Measurements from ENCODE around the gene PLAC8. TPM values are rescaled to one million over a fixed set of nuclear protein-coding genes. Genes with fewer than 3 reads are reported as not detected.
A peak's percentile ranks its signal among the peaks of the same experiment; 100 is the strongest.
"Not testable (repeated sequence)": the region's sequence is repeated elsewhere in the genome, so short reads cannot be mapped to it uniquely, and the experiment has no call there.

Gene PLAC8
- total and polyA plus RNA-seq, 5 experiments from 2014 or later, result 222 to 615 (median 470) TPM

- Mint-ChIP-seq H3K36me3 (peaks cover 10 to 24% (median 23%) of the 10 kb centered on the region in 3 donors), H3K4me3 (peak overlapping the region; percentile 80 to 100 (median 96)), H3K4me1 (peaks cover 19 to 58% (median 42%) of the 10 kb centered on the region in 4 donors), H3K27ac (peak overlapping the region; percentile 93 to 99 (median 98))
- ATAC-seq, H3K9me3 Mint-ChIP-seq, DNase-seq, H3K27me3 Mint-ChIP-seq: not testable (repeated sequence)
- POLR2A ChIA-PET, result interaction anchor here (0.7 to 9.6 kb wide), 11 partner anchors 10 to 172 kb away, joined by 3 to 109 read pairs (median 7); partner anchors contain the start of gene COQ2
Measured at GRCh38 chr4:83111751-83112141, 2.8 kb downstream of the PLAC8 start.

DNA sequence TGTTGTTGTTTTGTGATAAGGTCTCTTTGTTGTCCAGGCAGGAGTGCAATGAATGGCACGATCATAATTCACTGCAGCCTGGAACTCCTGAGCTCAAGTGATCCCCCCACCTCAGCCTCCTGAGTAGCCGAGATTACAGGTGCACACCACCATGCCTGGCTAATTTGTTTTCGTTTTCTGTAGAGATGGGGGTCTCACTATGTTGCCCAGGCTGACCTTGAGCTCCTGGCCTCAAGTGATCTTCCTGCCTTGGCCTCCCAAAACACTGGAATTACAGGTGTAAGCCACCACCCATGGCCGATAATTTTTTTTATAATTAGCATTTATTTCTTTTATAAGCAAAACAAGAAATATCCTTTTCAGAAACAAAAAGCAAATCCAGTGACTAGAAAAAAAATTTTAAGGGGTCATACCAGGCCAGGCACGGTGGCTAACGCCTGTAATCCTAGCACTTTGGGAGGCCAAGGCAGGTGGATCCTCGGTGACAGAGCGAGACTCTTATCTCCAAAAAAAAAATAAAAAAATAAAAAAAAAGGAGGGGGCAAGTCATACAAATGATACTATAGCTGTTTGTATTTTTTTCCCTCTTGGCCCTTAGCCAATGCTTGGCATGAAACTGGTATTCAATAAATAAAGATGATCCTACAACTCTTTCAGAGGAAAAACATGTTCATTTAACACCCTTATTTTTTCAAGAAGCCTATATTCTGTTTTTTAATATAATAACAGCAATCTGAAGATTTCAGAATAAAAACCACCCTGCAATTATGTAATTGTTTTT, 3.4 kb downstream of the PLAC8 start:
- DNase-seq, result peak in 1 of 10 donors; percentile 18
- no peak for ATAC-seq
- Mint-ChIP-seq H3K9me3 (no peaks in the 10 kb centered on the region), H3K27me3 (no peaks in the 10 kb centered on the region), H3K4me1 (peaks cover 19 to 62% (median 44%) of the 10 kb centered on the region in 4 donors), H3K36me3 (peaks cover 10 to 29% (median 26%) of the 10 kb centered on the region in 3 donors), H3K27ac (peak overlapping the region; percentile 97 to 99 (median 98)), H3K4me3 (peak overlapping the region; percentile 90 to 100 (median 97))
- POLR2A ChIA-PET, result interaction anchor here (0.7 to 9.6 kb wide), 17 partner anchors 11 to 172 kb away, joined by 3 to 109 read pairs (median 6); no protein-coding TSS in a partner anchor

- H3K4me1 Mint-ChIP-seq, result peaks cover 18 to 57% (median 44%) of the 10 kb centered on the region in 4 donors
- H3K4me3 Mint-ChIP-seq, result peak overlapping the region; percentile 90 to 100 (median 97)
- ATAC-seq, result peak; percentile 76
- H3K9me3 Mint-ChIP-seq, result no peaks in the 10 kb centered on the region
- peaks cover 13 to 35% (median 27%) of the 10 kb centered on the region in 3 donors for H3K36me3 Mint-ChIP-seq
- H3K27me3 Mint-ChIP-seq, result no peaks in the 10 kb centered on the region
- POLR2A ChIA-PET, result interaction anchor here (0.7 to 9.6 kb wide), 16 partner anchors 12 to 173 kb away, joined by 3 to 109 read pairs (median 6); no protein-coding TSS in a partner anchor
- H3K27ac Mint-ChIP-seq, result peak overlapping the region; percentile 90 to 99 (median 98)
- DNase-seq, result peak; percentile 77 to 93 (median 88)
Measured at GRCh38 chr4:83110223-83110945, 4.1 kb downstream of the PLAC8 start.

GRCh38 chr4:83109480-83110222, 4.9 kb downstream of the PLAC8 start:
- POLR2A ChIA-PET, result interaction anchor here (0.7 to 9.6 kb wide), 17 partner anchors 9 to 151 kb away, joined by 3 to 109 read pairs (median 6); no protein-coding TSS in a partner anchor

DNA sequence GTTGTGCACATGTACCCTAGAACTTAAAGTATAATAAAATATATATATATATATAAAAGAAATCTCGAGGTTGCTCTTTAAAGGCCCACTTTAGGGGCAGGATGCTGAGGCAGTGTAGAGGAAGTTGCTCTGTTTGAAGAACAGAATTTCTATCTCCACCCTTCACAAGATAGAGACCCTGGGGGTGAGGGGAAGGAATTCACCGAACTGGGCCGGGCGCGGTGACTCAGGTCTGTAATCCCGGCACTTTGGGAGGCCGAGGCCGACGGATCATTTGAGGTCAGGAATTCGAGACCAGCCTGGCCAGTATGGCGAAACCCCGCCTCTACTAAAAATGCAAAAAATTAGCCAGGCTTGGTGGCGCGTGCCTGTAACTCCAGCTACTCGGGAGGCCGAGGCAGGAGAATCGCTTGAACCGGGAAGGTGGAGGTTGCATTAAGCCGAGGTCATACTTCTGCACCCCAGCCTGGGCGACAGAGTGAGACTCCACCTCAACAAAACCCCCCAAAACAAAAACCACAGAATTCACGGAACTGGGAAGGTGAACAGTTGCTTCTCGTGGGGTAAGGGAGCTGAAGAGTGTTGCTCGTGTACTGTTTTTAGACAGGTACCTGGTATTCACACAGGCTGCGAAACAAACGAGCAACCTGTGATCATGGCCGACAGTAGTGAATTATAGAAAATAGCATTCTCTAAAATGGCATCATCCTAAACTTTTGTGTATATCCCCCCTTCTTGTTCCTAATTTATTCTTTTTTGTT, 6.2 kb downstream of the PLAC8 start:
- peak in 8 of 10 donors; percentile 22 to 69 (median 54) for DNase-seq
- H3K4me1 Mint-ChIP-seq, result peaks cover 23 to 68% (median 50%) of the 10 kb centered on the region in 4 donors
- H3K36me3 Mint-ChIP-seq, result peaks cover 18 to 56% (median 39%) of the 10 kb centered on the region in 3 donors
- peak overlapping the region; percentile 98 to 99 (median 99) for H3K27ac Mint-ChIP-seq
- POLR2A ChIA-PET, result interaction anchor here (0.6 to 9.6 kb wide), 14 partner anchors 10 to 152 kb away, joined by 3 to 109 read pairs (median 6); partner anchors contain the start of gene COPS4
- no peaks in the 10 kb centered on the region for H3K9me3 Mint-ChIP-seq
- peak; percentile 37 to 50 for ATAC-seq
- no peaks in the 10 kb centered on the region for H3K27me3 Mint-ChIP-seq
- H3K4me3 Mint-ChIP-seq, result peak overlapping the region; percentile 93 to 99 (median 97)

More at GRCh38 chr4:83109480-83110222, 4.9 kb downstream of the PLAC8 start:
- H3K4me3 Mint-ChIP-seq, result peak overlapping the region; percentile 95 to 100 (median 97)
- H3K4me1 Mint-ChIP-seq, result peaks cover 20 to 57% (median 44%) of the 10 kb centered on the region in 4 donors
- ATAC-seq, result peak; percentile 6 to 33
- no peaks in the 10 kb centered on the region for H3K27me3 Mint-ChIP-seq
- peaks cover 21 to 43% (median 35%) of the 10 kb centered on the region in 3 donors for H3K36me3 Mint-ChIP-seq
- H3K9me3 Mint-ChIP-seq, result no peaks in the 10 kb centered on the region
- peak; percentile 19 to 69 (median 41) for DNase-seq
- peak overlapping the region; percentile 98 to 99 (median 99) for H3K27ac Mint-ChIP-seq

DNA sequence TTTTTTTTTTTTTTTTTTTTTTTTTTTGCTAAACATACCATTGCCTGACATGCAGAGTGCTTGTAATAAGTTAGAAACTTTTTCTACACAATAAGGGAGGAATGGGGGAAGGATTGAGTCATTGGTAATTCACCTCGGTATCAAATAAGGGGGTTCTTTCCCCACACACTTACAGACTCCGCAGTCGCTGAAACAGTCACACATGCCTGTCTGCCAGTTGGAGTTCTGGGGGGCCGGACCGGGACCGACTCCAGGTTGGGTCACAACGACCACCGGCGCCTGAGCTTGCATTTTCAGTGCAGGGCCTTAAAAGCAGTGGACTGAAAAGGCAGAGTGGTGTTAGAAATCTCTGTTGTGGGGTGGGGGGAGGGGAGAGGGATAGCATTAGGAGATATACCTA, 6.9 kb downstream of the PLAC8 start:
- Mint-ChIP-seq H3K36me3 (peaks cover 16 to 62% (median 42%) of the 10 kb centered on the region in 3 donors), H3K9me3 (no peaks in the 10 kb centered on the region), H3K27me3 (no peaks in the 10 kb centered on the region), H3K4me1 (peaks cover 24 to 71% (median 51%) of the 10 kb centered on the region in 4 donors), H3K4me3 (peak overlapping the region; percentile 48 to 99 (median 74)), H3K27ac (peak overlapping the region; percentile 74 to 99 (median 83))
- POLR2A ChIA-PET, result interaction anchor here (0.6 to 9.6 kb wide), 12 partner anchors 9 to 1383 kb away, joined by 3 to 109 read pairs (median 4); no protein-coding TSS in a partner anchor
- ATAC-seq (no peak), DNase-seq (peak in 4 of 10 donors; percentile 22 to 34 (median 26))

DNA sequence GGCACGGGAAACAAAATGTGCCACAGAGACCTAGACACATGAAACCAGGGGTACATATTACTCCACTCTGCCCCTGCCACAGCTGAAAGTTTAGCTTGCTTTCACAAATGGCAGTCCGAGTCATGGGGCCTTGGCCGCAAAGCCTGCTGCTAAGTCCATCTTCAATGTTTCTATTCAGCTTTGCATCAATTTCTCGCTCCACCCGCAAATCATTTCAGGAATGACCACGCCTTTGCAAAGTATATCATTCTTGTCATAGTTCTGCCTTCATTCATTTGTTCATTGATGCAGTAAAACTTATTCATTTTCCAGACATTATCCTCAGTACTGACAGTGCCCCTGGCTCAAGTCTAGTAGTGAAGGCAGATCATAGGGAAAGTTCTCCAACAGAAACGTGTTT, 9.5 kb downstream of the PLAC8 start:
- Mint-ChIP-seq H3K27me3 (no peaks in the 10 kb centered on the region), H3K27ac (peak overlapping the region; percentile 3 to 98 (median 74))

GRCh38 chr4:83096397-83096796, 18.1 kb downstream of the PLAC8 start:
- peaks cover 16 to 96% (median 57%) of the 10 kb centered on the region in 3 donors for H3K36me3 Mint-ChIP-seq
- no peak for ATAC-seq
- H3K4me1 Mint-ChIP-seq, result peaks cover 28 to 73% (median 62%) of the 10 kb centered on the region in 4 donors
- no peak for DNase-seq
- POLR2A ChIA-PET, result interaction anchor here (0.5 to 6.7 kb wide), 6 partner anchors 8 to 116 kb away, joined by 3 to 38 read pairs (median 4); no protein-coding TSS in a partner anchor
- H3K27ac Mint-ChIP-seq, result peak overlapping the region in 9 of 10 donors; percentile 43 to 87 (median 72)
- peaks cover 0 to 2% (median 0%) of the 10 kb centered on the region in 9 donors for H3K9me3 Mint-ChIP-seq
- no peaks in the 10 kb centered on the region for H3K27me3 Mint-ChIP-seq
- peak overlapping the region in 1 of 10 donors; percentile 22 for H3K4me3 Mint-ChIP-seq

More for the DNA sequence above, 9.5 kb downstream of the PLAC8 start:
- ATAC-seq, result no peak
- H3K4me1 Mint-ChIP-seq, result peaks cover 29 to 81% (median 62%) of the 10 kb centered on the region in 4 donors
- peaks cover 0 to 2% (median 0%) of the 10 kb centered on the region in 9 donors for H3K9me3 Mint-ChIP-seq
- POLR2A ChIA-PET, result interaction anchor here (0.6 kb wide), 1 partner anchor 9 kb away, joined by 3 read pairs; no protein-coding TSS in a partner anchor
- H3K36me3 Mint-ChIP-seq, result peaks cover 27 to 78% (median 55%) of the 10 kb centered on the region in 3 donors
- no peak for DNase-seq
- peak overlapping the region in 9 of 10 donors; percentile 8 to 62 (median 54) for H3K4me3 Mint-ChIP-seq

DNA sequence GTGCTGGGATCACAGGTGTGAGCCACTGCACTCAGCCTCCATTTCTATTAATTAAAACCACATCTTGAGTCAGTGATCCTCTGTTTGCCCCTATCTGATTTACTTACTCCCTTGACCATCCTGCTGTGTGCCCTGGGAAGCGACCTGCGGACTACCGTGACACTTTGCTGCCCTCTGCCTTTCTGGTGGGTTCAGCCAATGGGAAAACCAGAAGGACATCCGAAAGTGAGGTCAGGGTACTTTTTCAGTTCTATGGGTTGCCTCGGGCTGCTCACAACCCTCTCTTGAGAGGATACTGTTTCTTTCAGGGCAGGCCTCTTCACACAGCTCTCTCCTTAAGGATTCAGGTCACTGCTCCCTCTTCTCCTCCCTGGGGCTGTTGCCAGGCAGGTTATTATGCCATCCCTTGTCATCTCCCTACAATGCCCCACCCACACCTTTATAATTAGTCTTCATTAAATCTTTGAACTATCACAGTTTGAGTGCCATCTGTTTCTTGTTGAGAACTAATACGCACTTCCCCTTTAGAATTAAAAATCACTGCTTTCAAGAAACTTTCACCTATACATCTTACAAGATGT, 21.4 kb downstream of the PLAC8 start:
- no peak for ATAC-seq
- Mint-ChIP-seq H3K4me1 (peaks cover 26 to 68% (median 56%) of the 10 kb centered on the region in 4 donors), H3K27ac (peak overlapping the region; percentile 31 to 92 (median 72)), H3K36me3 (peaks cover 15 to 98% (median 51%) of the 10 kb centered on the region in 3 donors), H3K4me3 (peak overlapping the region in 1 of 10 donors; percentile 51), H3K9me3 (no peaks in the 10 kb centered on the region), H3K27me3 (no peaks in the 10 kb centered on the region)
- no peak for DNase-seq
- POLR2A ChIA-PET, result interaction anchor here (0.6 to 1.4 kb wide), 8 partner anchors 9 to 713 kb away, joined by 3 to 6 read pairs (median 3); no protein-coding TSS in a partner anchor

- ATAC-seq (no peak), DNase-seq (no peak)
- H3K4me1 Mint-ChIP-seq, result peaks cover 23 to 56% (median 49%) of the 10 kb centered on the region in 4 donors
- no peak overlapping the region for H3K4me3 Mint-ChIP-seq
- H3K9me3 Mint-ChIP-seq, result no peaks in the 10 kb centered on the region
- peaks cover 11 to 92% (median 32%) of the 10 kb centered on the region in 3 donors for H3K36me3 Mint-ChIP-seq
- no peaks in the 10 kb centered on the region for H3K27me3 Mint-ChIP-seq
- H3K27ac Mint-ChIP-seq, result peak overlapping the region in 9 of 10 donors; percentile 33 to 93 (median 84)
- POLR2A ChIA-PET, result interaction anchor here (0.7 to 0.8 kb wide), 2 partner anchors 21 to 163 kb away, joined by 3 to 5 read pairs; no protein-coding TSS in a partner anchor
Measured at GRCh38 chr4:83089410-83090157, 24.9 kb downstream of the PLAC8 start.

Data from naive thymus-derived CD8-positive, alpha-beta T cell (primary cell).